Measurements from ENCODE around the gene JMJD8.
A peak's percentile ranks its signal among the peaks of the same experiment; 100 is the strongest.

The JMJD8 gene

GRCh38 chr16:652454-653305 lies 31.5 kb downstream of the JMJD8 start:
- H3K4me3 ChIP-seq (ENCODE audit: low read depth, low read length), result no peak overlapping the region
- H3K9ac ChIP-seq (ENCODE audit: low read depth, low read length), result no peak overlapping the region
- H3K27me3 ChIP-seq (ENCODE audit: control insufficient read depth, insufficient read depth, low read length), result no peaks in the 10 kb centered on the region
- H3K36me3 ChIP-seq (ENCODE audit: control insufficient read depth, insufficient read depth, low read length), result peaks cover 46% of the 10 kb centered on the region
- H3K9me3 ChIP-seq (ENCODE audit: control insufficient read depth, insufficient read depth, low read length), result no peaks in the 10 kb centered on the region
- H3K4me1 ChIP-seq (ENCODE audit: control insufficient read depth, insufficient read depth, low read length), result no peaks in the 10 kb centered on the region

DNA sequence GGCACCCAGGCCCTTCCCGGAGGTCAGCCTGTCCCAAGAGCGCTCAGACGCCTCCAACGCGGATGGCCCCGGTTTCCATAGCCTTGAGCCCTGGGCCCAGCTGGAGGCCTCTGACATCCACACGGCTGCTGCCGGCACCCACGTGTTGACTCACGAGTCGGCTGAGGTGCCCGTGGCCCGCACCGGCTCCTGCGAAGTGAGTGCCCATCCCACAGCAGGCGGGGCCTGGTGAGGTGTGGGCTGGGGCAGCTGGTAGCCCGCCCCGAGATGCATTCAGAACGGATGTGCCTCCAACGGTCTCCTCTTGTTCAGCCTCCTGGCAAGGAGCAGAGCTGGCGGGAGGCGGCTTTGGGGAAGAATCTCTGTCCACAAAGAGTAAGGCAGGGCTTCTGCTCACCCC lies 32.3 kb downstream of the JMJD8 start:
- Histone ChIP-seq H3K27me3 (ENCODE audit: control insufficient read depth, insufficient read depth, low read length) (no peaks in the 10 kb centered on the region), H3K9ac (ENCODE audit: low read depth, low read length) (no peak overlapping the region), H3K36me3 (ENCODE audit: control insufficient read depth, insufficient read depth, low read length) (peaks cover 43% of the 10 kb centered on the region), H3K9me3 (ENCODE audit: control insufficient read depth, insufficient read depth, low read length) (no peaks in the 10 kb centered on the region), H3K4me1 (ENCODE audit: control insufficient read depth, insufficient read depth, low read length) (no peaks in the 10 kb centered on the region), H3K4me3 (ENCODE audit: low read depth, low read length) (no peak overlapping the region)

GRCh38 chr16:649631-650030 lies 34.5 kb downstream of the JMJD8 start:
- peaks cover 28% of the 10 kb centered on the region for H3K36me3 ChIP-seq (ENCODE audit: control insufficient read depth, insufficient read depth, low read length)
- H3K9ac ChIP-seq (ENCODE audit: low read depth, low read length), result no peak overlapping the region
- H3K4me1 ChIP-seq (ENCODE audit: control insufficient read depth, insufficient read depth, low read length), result no peaks in the 10 kb centered on the region
- no peaks in the 10 kb centered on the region for H3K27me3 ChIP-seq (ENCODE audit: control insufficient read depth, insufficient read depth, low read length)
- H3K9me3 ChIP-seq (ENCODE audit: control insufficient read depth, insufficient read depth, low read length), result no peaks in the 10 kb centered on the region
- peak overlapping the region; percentile 79 for H3K4me3 ChIP-seq (ENCODE audit: low read depth, low read length)

DNA sequence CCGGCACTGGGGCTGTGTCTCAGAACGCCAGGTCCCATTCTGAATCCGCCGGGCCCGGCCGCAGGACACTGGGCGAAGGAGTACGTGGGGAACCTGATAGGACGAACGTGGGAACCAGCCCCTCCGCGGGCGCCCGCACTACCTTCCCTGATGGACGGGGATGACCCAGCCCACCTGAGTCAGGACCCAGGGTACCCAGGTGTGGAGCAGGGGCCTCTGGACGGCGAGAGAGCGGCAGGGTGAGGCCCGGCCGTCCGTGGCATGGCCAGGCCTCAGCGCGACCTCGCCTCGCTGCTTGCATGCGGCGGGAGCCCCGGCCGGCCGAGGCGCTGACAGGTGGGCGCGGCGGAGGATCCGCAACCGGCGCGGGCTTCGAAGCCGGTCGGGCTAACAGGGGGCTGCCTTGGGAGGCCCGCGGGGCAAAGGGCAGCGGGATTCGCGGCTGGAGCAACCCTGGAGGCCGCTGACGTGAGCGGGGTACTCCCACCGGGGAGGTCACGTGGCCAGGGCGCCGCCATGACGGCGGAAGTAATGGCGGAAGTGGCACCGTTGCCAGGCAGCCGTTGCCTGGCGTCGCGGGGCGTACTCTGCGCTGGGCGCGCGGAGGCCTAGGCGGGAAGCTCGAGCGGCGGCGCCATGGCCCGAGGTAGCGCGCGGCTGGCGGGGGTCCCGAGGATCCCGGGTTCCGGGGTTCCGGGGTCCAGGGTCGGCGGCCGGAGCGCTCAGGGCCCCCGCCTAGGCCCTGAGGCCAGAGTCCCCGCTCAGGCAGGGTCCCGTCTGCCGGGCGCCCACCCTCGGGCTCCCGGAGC lies 35.1 kb downstream of the JMJD8 start, which contains the start of gene WDR90:
Gene WDR90, plus strand, starts transcription at position 585 of the 809 bp plus-strand sequence. Its CDS starts 52 bp downstream, at position 637.
- Histone ChIP-seq H3K4me3 (ENCODE audit: low read depth, low read length) (peak within 1 kb of the TSS; percentile 79), H3K9ac (ENCODE audit: low read depth, low read length) (peak within 1 kb of the TSS; percentile 73), H3K9me3 (ENCODE audit: control insufficient read depth, insufficient read depth, low read length) (no peaks in the 10 kb centered on the region), H3K4me1 (ENCODE audit: control insufficient read depth, insufficient read depth, low read length) (no peaks in the 10 kb centered on the region), H3K36me3 (ENCODE audit: control insufficient read depth, insufficient read depth, low read length) (peaks cover 28% of the 10 kb centered on the region), H3K27me3 (ENCODE audit: control insufficient read depth, insufficient read depth, low read length) (no peaks in the 10 kb centered on the region)

DNA sequence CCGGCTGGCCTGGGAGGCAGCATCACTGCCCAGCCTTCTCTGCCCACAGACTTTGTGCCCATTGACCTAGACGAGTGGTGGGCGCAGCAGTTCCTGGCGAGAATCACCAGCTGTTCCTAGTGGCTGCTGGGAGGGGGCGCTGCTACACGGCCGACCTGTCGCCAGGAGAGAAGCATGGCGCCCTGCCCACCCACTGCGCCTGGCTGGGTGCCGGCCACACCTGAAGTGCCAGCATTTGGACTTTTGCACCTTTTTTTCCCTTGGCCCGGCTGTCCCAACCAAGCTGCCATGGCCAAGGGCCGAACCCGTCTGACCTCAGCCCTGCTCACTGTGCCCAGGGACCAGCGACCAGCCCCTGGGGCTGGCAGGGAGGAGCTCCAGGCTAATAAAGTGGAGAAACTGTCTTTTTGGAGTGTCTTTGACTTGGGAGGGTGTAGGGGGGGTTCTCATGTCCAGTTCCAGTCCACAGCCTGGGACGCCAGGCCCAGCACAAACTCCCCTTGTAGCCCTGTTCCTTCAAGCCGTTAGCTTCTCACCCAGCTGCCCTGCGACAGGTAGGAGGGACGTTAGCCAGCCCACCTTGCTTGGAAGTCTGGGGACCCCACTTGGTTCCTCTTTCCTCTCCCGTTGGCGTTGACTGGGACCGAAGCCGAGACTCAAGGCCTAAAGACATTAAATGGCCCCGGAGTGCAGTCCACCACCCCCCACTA lies 35.9 kb downstream of the JMJD8 start:
- H3K4me3 ChIP-seq (ENCODE audit: low read depth, low read length), result peak overlapping the region; percentile 79
- peaks cover 24% of the 10 kb centered on the region for H3K36me3 ChIP-seq (ENCODE audit: control insufficient read depth, insufficient read depth, low read length)
- no peaks in the 10 kb centered on the region for H3K27me3 ChIP-seq (ENCODE audit: control insufficient read depth, insufficient read depth, low read length)
- H3K4me1 ChIP-seq (ENCODE audit: control insufficient read depth, insufficient read depth, low read length), result no peaks in the 10 kb centered on the region
- H3K9ac ChIP-seq (ENCODE audit: low read depth, low read length), result peak overlapping the region; percentile 73
- H3K9me3 ChIP-seq (ENCODE audit: control insufficient read depth, insufficient read depth, low read length), result no peaks in the 10 kb centered on the region

GRCh38 chr16:647173-647902 lies 36.8 kb downstream of the JMJD8 start:
- no peaks in the 10 kb centered on the region for H3K9me3 ChIP-seq (ENCODE audit: control insufficient read depth, insufficient read depth, low read length)
- no peaks in the 10 kb centered on the region for H3K27me3 ChIP-seq (ENCODE audit: control insufficient read depth, insufficient read depth, low read length)
- H3K9ac ChIP-seq (ENCODE audit: low read depth, low read length), result no peak overlapping the region
- peaks cover 19% of the 10 kb centered on the region for H3K36me3 ChIP-seq (ENCODE audit: control insufficient read depth, insufficient read depth, low read length)
- H3K4me3 ChIP-seq (ENCODE audit: low read depth, low read length), result no peak overlapping the region
- no peaks in the 10 kb centered on the region for H3K4me1 ChIP-seq (ENCODE audit: control insufficient read depth, insufficient read depth, low read length)

DNA sequence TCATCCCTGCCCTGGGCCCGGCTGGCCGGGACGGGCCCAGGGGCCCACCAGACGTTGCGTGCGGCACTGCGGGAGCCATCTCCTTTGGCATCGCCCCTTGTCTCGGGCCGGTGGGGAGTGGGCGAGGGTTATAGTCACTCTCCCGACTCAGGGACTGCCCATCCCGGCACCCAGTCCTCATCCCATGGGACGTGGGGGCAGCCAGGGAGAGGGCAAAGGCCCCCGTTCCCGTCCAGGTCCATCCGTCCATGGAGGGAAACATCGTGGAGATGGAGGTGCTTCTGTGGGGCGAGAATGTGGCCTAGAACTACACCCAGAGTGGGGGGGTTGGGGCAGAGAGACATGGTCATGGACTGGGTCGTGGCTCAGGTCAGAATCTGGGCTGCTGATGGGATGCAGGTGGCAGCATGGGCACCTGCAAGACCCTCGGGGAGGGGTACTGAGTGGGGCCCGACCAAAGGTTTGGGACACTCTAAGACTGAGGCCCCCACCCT lies 37.4 kb downstream of the JMJD8 start:
- Histone ChIP-seq H3K36me3 (ENCODE audit: control insufficient read depth, insufficient read depth, low read length) (peaks cover 13% of the 10 kb centered on the region), H3K9ac (ENCODE audit: low read depth, low read length) (no peak overlapping the region), H3K4me1 (ENCODE audit: control insufficient read depth, insufficient read depth, low read length) (no peaks in the 10 kb centered on the region), H3K27me3 (ENCODE audit: control insufficient read depth, insufficient read depth, low read length) (no peaks in the 10 kb centered on the region), H3K4me3 (ENCODE audit: low read depth, low read length) (no peak overlapping the region), H3K9me3 (ENCODE audit: control insufficient read depth, insufficient read depth, low read length) (no peaks in the 10 kb centered on the region)

GRCh38 chr16:645852-646678 lies 38.1 kb downstream of the JMJD8 start:
- Histone ChIP-seq H3K27me3 (ENCODE audit: control insufficient read depth, insufficient read depth, low read length) (no peaks in the 10 kb centered on the region), H3K4me3 (ENCODE audit: low read depth, low read length) (no peak overlapping the region), H3K9ac (ENCODE audit: low read depth, low read length) (no peak overlapping the region), H3K9me3 (ENCODE audit: control insufficient read depth, insufficient read depth, low read length) (no peaks in the 10 kb centered on the region), H3K36me3 (ENCODE audit: control insufficient read depth, insufficient read depth, low read length) (peaks cover 9% of the 10 kb centered on the region), H3K4me1 (ENCODE audit: control insufficient read depth, insufficient read depth, low read length) (no peaks in the 10 kb centered on the region)

GRCh38 chr16:644556-644955 lies 39.6 kb downstream of the JMJD8 start:
- H3K36me3 ChIP-seq (ENCODE audit: control insufficient read depth, insufficient read depth, low read length), result no peaks in the 10 kb centered on the region
- no peaks in the 10 kb centered on the region for H3K4me1 ChIP-seq (ENCODE audit: control insufficient read depth, insufficient read depth, low read length)
- no peaks in the 10 kb centered on the region for H3K27me3 ChIP-seq (ENCODE audit: control insufficient read depth, insufficient read depth, low read length)
- no peak overlapping the region for H3K4me3 ChIP-seq (ENCODE audit: low read depth, low read length)
- no peaks in the 10 kb centered on the region for H3K9me3 ChIP-seq (ENCODE audit: control insufficient read depth, insufficient read depth, low read length)
- H3K9ac ChIP-seq (ENCODE audit: low read depth, low read length), result no peak overlapping the region

DNA sequence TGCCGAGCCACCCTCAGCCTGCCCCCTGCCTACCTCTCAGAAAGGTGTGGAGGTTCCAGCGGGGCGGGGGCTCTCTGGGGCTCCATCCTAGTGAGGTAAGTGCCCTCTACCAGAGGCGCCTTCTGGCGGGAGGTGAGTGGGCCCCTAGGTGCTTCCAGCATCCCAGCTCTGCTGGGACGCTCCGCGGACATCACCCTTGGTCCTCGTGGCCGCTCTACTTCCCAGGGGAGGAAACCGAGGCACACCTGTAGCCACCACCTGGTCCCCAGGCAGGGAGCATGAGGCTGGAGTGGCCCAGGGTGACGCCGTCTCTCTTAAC lies 41.1 kb downstream of the JMJD8 start:
- H3K27me3 ChIP-seq (ENCODE audit: control insufficient read depth, insufficient read depth, low read length), result no peaks in the 10 kb centered on the region
- H3K9ac ChIP-seq (ENCODE audit: low read depth, low read length), result peak overlapping the region; percentile 83
- H3K36me3 ChIP-seq (ENCODE audit: control insufficient read depth, insufficient read depth, low read length), result no peaks in the 10 kb centered on the region
- H3K4me1 ChIP-seq (ENCODE audit: control insufficient read depth, insufficient read depth, low read length), result peaks cover 2% of the 10 kb centered on the region
- H3K9me3 ChIP-seq (ENCODE audit: control insufficient read depth, insufficient read depth, low read length), result no peaks in the 10 kb centered on the region
- peak overlapping the region; percentile 68 for H3K4me3 ChIP-seq (ENCODE audit: low read depth, low read length)
